Natural killer cell treated with Interleukin-12 subunit alpha and Interleukin-12 subunit beta and Interleukin-15 and Interleukin-18, amount 100 ng/mL, for 72 hours (primary cell): ENCODE data around the gene SLC30A1. TPM values are rescaled to one million over a fixed set of nuclear protein-coding genes. Genes with fewer than 3 reads are reported as not detected.
"Not testable (repeated sequence)": the region's sequence is repeated elsewhere in the genome, so short reads cannot be mapped to it uniquely, and the experiment has no call there.

Experiments used
- ATAC-seq, 2 donors: fragments of 150-1000 bp; cut with Tn5 transposase in 1 of 2; sonication (Bioruptor Pico), chemical (Tn5 transposase) in 1 of 2; 2 replicates each; pipeline ENCODE4 v1.10.0; 2021
- DNase-seq: peaks from one replicate; pipeline ENCODE4 v3.0.0; 2022; ENCODE audit warnings: low spot score
- H3K27ac Mint-ChIP-seq, 2 donors: 1 replicate in 1 of 2; 2 replicates in 1 of 2; pipeline ENCODE4 v1.8.0; 2022; ENCODE audit warnings: mixed read lengths in 2 of 2, mild to moderate bottlenecking in 1 of 2, moderate library complexity in 1 of 2
- H3K27me3 Mint-ChIP-seq, 2 donors: 1 replicate in 1 of 2; 2 replicates in 1 of 2; pipeline ENCODE4 v1.8.0; 2022; ENCODE audit warnings: mixed read lengths in 2 of 2
- H3K36me3 Mint-ChIP-seq: one replicate; pipeline ENCODE4 v1.8.0; 2022; ENCODE audit warnings: mixed read lengths
- H3K4me1 Mint-ChIP-seq, 2 donors: 1 replicate in 1 of 2; 2 replicates in 1 of 2; pipeline ENCODE4 v1.8.0; 2022; ENCODE audit warnings: low read depth in 2 of 2, mixed read lengths in 2 of 2, mild to moderate bottlenecking in 1 of 2
- H3K4me3 Mint-ChIP-seq: one replicate; pipeline ENCODE4 v1.8.0; 2022; ENCODE audit warnings: mixed read lengths
- H3K9me3 Mint-ChIP-seq: 2 replicates; pipeline ENCODE4 v1.8.0; 2022; ENCODE audit warnings: mixed read lengths
- total RNA-seq, 2 donors: library from RNA; stranded (reverse); gene quantifications; one replicate each; pipeline ENCODE4 v1.2.3, GENCODE V29; 2022

The SLC30A1 gene
- total RNA-seq, 2 donors from 2014 or later: 6.9 to 13.1 TPM

DNA sequence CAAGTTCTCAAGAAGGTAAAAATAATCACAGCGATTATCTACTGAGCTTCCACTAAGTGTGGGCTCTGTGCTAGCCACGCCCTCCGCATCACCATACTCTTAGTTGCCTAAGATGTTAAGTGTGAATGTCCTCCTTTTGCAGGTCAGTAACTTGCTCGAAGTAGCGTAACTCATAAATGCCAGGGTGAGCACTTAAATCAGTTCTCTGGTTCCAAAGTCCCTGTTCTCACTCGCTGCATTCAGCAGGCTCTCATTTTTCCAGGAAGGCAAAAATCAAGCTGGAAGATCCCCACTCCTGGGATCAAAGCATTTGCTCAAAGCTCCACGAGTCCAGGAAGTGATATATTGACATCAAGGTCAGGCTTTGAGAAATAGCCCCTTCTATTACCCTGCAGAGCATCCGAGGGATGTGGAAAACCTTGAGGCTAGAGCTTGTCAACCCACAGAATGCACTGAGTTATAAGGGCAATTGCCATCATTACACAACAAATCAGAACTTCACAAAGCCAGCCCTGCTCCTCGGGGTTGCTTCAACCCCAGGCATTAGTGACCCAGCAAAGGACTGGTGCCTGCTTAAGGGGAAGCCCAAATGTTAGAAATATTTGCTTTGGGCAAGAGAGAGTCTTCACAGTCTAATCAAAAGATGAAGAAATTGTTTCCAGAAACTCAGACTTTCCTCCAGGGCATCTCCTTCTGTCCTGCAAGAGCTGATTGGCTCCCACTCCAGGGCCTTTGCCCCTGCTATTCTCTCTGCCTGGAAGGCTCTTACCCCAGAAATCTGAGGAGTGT is 19.5 kb downstream of the SLC30A1 start:
- no peak overlapping the region for H3K4me3 Mint-ChIP-seq
- peaks cover 1 to 6% of the 10 kb centered on the region in 2 donors for H3K27me3 Mint-ChIP-seq
- ATAC-seq (no peak), DNase-seq (no peak)
- H3K4me1 Mint-ChIP-seq: peaks cover 0 to 5% of the 10 kb centered on the region in 2 donors
- H3K36me3 Mint-ChIP-seq: no peaks in the 10 kb centered on the region
- H3K27ac Mint-ChIP-seq: no peak overlapping the region
- no peaks in the 10 kb centered on the region for H3K9me3 Mint-ChIP-seq

DNA sequence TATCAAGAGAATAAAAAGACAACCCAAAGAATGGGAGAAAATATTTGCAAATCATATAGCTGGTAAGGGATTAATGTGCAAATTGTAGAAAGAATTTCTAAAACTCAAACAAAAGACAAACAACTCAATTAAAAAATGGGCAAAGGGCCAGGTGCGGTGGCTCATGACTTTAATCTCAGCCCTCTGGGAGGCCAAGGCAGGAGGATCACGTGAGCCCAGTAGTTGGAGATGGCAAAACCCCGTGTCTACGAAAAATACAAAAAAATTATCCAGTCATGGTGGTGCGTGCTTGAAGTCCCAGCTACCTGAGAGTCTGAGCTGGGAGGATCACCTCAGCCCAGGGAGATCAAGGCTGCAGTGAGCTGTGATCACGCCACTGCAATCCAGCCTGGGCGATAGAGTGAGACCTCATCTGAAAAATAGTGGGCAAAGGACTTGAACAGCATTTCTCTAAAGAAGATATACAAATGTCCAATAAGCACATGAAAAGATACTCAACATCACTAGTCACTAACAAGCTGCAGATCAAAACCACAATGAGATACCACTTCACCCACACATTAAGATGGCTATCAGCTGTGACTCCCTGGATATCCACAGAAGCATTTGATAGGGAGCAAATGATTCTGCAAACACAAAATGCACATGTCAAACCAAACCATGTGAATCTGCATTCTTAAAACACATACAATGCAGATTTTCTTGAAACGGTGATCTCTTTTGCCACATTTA is 20.9 kb downstream of the SLC30A1 start:
- no peak overlapping the region for H3K27ac Mint-ChIP-seq
- H3K27me3 Mint-ChIP-seq: peaks cover 7 to 10% of the 10 kb centered on the region in 2 donors
- no peak overlapping the region for H3K4me3 Mint-ChIP-seq
- H3K9me3 Mint-ChIP-seq: no peaks in the 10 kb centered on the region
- peaks cover 0 to 5% of the 10 kb centered on the region in 2 donors for H3K4me1 Mint-ChIP-seq
- ATAC-seq: no peak
- H3K36me3 Mint-ChIP-seq: no peaks in the 10 kb centered on the region
- DNase-seq: no peak

DNA sequence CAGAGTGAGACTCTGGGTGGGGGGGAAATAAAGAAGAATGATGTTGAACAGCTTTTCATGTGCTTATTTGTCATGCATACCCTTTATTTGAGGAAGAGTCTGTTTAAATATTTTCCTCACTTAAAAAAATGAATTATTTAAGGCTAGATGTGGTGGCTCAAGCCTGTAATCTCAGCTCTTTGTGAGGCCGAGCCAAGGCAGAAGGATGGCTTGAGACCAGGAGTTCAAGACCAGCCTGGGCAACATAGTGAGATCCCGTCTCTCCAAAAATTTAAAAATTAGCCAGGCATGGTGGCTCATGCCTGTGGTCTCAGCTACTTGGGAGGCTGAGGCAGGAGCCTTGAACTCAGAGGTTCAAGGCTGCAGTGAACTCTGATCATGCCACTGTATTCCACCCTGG is 25.4 kb downstream of the SLC30A1 start:
- DNase-seq: no peak
- no peaks in the 10 kb centered on the region for H3K9me3 Mint-ChIP-seq
- peak overlapping the region in 1 of 2 donors; percentile 25 for H3K27ac Mint-ChIP-seq

GRCh38 chr1:211551638-211552460 is 27.1 kb downstream of the SLC30A1 start:
- Mint-ChIP-seq H3K4me1 (no peaks in the 10 kb centered on the region), H3K4me3 (no peak overlapping the region), H3K27me3 (peaks cover 6 to 7% of the 10 kb centered on the region in 2 donors), H3K36me3 (no peaks in the 10 kb centered on the region), H3K9me3 (no peaks in the 10 kb centered on the region), H3K27ac (no peak overlapping the region)
- DNase-seq (peak; percentile 46), ATAC-seq (no peak)

More for the DNA sequence above, 25.4 kb downstream of the SLC30A1 start:
- peaks cover 6 to 7% of the 10 kb centered on the region in 2 donors for H3K27me3 Mint-ChIP-seq
- no peak overlapping the region for H3K4me3 Mint-ChIP-seq
- ATAC-seq: no peak
- no peaks in the 10 kb centered on the region for H3K36me3 Mint-ChIP-seq
- H3K4me1 Mint-ChIP-seq: peaks cover 0 to 5% of the 10 kb centered on the region in 2 donors

- Mint-ChIP-seq H3K4me1 (no peaks in the 10 kb centered on the region), H3K27ac (no peak overlapping the region), H3K36me3 (no peaks in the 10 kb centered on the region), H3K27me3 (peaks cover 6 to 11% of the 10 kb centered on the region in 2 donors), H3K9me3 (no peaks in the 10 kb centered on the region), H3K4me3 (no peak overlapping the region)
- DNase-seq (peak; percentile 55), ATAC-seq (no peak)
These were observed 29.8 kb downstream of the SLC30A1 start for GRCh38 chr1:211549092-211549711.

DNA sequence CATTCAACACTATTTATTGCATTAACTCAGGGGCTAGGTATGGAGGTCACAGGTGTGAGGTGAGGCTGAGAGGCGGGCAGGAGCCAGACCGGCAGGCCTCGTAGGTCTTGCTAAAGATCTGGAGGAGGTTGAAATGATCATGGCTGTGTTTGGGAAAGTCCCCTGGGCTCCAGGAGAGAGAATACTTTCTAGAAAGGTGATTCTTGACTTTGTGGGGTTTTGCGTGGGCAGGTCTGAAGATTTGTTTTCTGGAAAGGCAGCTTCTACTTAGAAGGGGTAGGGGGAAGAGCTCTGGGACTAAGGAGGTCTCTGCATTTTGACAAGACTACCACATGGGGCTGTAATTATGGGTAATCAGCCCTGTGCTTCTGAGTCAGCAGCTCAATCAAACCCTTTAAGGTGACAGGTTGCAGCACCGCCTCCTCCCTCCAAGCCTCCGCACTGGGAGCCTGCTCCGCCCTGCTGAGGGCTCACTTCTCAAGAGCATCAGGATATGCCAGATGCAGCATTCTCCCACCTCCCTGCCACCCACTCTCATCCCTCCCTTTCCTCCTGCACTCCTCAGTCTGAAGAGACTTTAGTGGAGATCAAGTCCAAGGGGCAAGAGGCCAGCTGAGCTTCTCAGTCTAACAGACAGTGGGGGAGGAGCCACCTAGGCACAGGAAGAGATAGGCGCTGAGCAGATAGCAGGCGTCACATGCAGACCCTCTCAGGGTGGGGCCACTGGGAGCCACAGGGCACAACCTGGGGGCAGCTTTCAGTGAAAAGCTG is 30.5 kb downstream of the SLC30A1 start:
- no peaks in the 10 kb centered on the region for H3K36me3 Mint-ChIP-seq
- ATAC-seq: peak in 1 of 2 donors; percentile 24
- no peaks in the 10 kb centered on the region for H3K9me3 Mint-ChIP-seq
- H3K27ac Mint-ChIP-seq: no peak overlapping the region
- no peak overlapping the region for H3K4me3 Mint-ChIP-seq
- no peaks in the 10 kb centered on the region for H3K4me1 Mint-ChIP-seq
- peaks cover 4 to 8% of the 10 kb centered on the region in 2 donors for H3K27me3 Mint-ChIP-seq
- DNase-seq: peak; percentile 32

GRCh38 chr1:211547710-211548109 is 31.3 kb downstream of the SLC30A1 start:
- no peak for ATAC-seq
- no peak overlapping the region for H3K27ac Mint-ChIP-seq

GRCh38 chr1:211546543-211546942 is 32.4 kb downstream of the SLC30A1 start:
- Mint-ChIP-seq H3K9me3 (no peaks in the 10 kb centered on the region), H3K4me1 (peaks cover 0 to 4% of the 10 kb centered on the region in 2 donors), H3K27ac (no peak overlapping the region), H3K27me3 (peaks cover 4 to 10% of the 10 kb centered on the region in 2 donors), H3K36me3 (no peaks in the 10 kb centered on the region), H3K4me3 (no peak overlapping the region)
- peak; percentile 26 for DNase-seq
- ATAC-seq: no peak

More at GRCh38 chr1:211547710-211548109, 31.3 kb downstream of the SLC30A1 start:
- Mint-ChIP-seq H3K4me1 (no peaks in the 10 kb centered on the region), H3K9me3 (no peaks in the 10 kb centered on the region), H3K36me3 (no peaks in the 10 kb centered on the region), H3K4me3 (no peak overlapping the region), H3K27me3 (peaks cover 4 to 8% of the 10 kb centered on the region in 2 donors)
- DNase-seq: peak; percentile 22

GRCh38 chr1:211543025-211543424 is 35.9 kb downstream of the SLC30A1 start:
- no peak overlapping the region for H3K4me3 Mint-ChIP-seq
- no peak overlapping the region for H3K27ac Mint-ChIP-seq
- H3K9me3 Mint-ChIP-seq: no peaks in the 10 kb centered on the region
- DNase-seq (no peak), ATAC-seq (no peak)
- peaks cover 0 to 4% of the 10 kb centered on the region in 2 donors for H3K4me1 Mint-ChIP-seq
- no peaks in the 10 kb centered on the region for H3K36me3 Mint-ChIP-seq
- H3K27me3 Mint-ChIP-seq: peaks cover 4 to 15% of the 10 kb centered on the region in 2 donors

GRCh38 chr1:211541720-211542477 is 37.1 kb downstream of the SLC30A1 start:
- H3K27me3 Mint-ChIP-seq: peaks cover 4 to 15% of the 10 kb centered on the region in 2 donors
- no peaks in the 10 kb centered on the region for H3K9me3 Mint-ChIP-seq
- no peak overlapping the region for H3K27ac Mint-ChIP-seq
- no peak overlapping the region for H3K4me3 Mint-ChIP-seq
- no peak for DNase-seq
- ATAC-seq: no peak
- peaks cover 0 to 8% of the 10 kb centered on the region in 2 donors for H3K4me1 Mint-ChIP-seq
- no peaks in the 10 kb centered on the region for H3K36me3 Mint-ChIP-seq

GRCh38 chr1:211541278-211541677 is 37.7 kb downstream of the SLC30A1 start:
- ATAC-seq (no peak), DNase-seq (no peak)
- Mint-ChIP-seq H3K27me3 (peaks cover 4 to 15% of the 10 kb centered on the region in 2 donors), H3K9me3 (no peaks in the 10 kb centered on the region), H3K27ac (no peak overlapping the region), H3K4me1 (peaks cover 0 to 8% of the 10 kb centered on the region in 2 donors), H3K4me3 (no peak overlapping the region), H3K36me3 (no peaks in the 10 kb centered on the region)

DNA sequence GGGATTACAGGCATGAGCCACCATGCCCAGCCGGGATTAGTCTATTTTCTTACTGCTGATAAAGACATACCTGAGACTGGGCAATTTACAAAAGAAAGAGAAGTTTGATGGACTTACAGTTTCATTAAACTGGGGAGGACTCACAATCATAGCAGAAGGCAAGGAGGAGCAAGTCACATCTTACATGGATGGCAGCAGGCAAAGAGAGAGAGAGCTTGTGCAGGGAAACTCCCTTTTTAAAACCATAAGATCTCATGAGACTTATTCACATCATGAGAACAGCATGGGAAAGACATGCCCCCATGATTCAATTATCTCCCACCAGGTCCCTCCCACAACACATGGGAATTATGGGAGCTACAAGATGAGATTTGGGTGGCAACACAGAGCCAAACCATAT is 38.1 kb downstream of the SLC30A1 start:
- H3K9me3 Mint-ChIP-seq, ATAC-seq, H3K36me3 Mint-ChIP-seq, H3K4me1 Mint-ChIP-seq, DNase-seq, H3K4me3 Mint-ChIP-seq: not testable (repeated sequence)
- Mint-ChIP-seq H3K27ac (peak overlapping the region in 1 of 2 donors; percentile 15), H3K27me3 (peaks cover 4 to 15% of the 10 kb centered on the region in 2 donors)
